T-helper 1 cell treated with Interleukin-12 subunit alpha and Interleukin-12 subunit beta and Interleukin-4 antibody, amounts not matched to agents 30 ng/mL and 1 ng/mL, for 36 hours (primary cell): ENCODE results near the gene CUX1. TPM values are rescaled to one million over a fixed set of nuclear protein-coding genes. Genes with fewer than 3 reads are reported as not detected.
"Not testable (repeated sequence)": the region's sequence is repeated elsewhere in the genome, so short reads cannot be mapped to it uniquely, and the experiment has no call there.

Source experiments
- intact Hi-C: fragments of 100-400 bp; cut with micrococcal nuclease; formaldehyde crosslinking; loops from one replicate; pipeline ENCODE4 v1.15.1; 2024
- total RNA-seq: library from RNA; stranded (reverse); gene quantifications from 2 replicates; pipeline ENCODE4 v1.2.3, GENCODE V29; 2022

CUX1 gene
- total RNA-seq, 1 donor from 2014 or later: 24.5 TPM

- intact Hi-C loops: not testable (repeated sequence)
These were observed 5.2 kb downstream of the CUX1 start for GRCh38 chr7:101822632-101823031.

DNA sequence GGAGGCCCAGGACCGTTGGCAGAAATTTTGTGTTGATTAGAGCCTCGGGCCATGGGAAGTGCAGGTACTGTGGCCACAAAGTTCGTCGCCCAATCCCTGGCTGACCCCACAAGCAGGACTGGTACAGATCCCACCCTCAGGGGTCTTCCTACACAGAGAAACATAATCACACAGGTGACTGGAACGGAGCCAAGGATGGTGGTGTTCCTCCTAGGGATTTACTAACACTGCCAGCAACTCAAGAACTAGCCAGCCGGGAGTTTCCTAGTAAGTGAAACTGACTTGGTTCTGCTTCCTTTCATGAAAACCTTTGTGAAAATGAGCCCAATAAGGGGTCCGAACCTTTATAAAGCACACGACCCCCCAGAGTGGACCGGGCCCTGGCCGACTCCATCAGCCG lies 5.7 kb downstream of the CUX1 start:
- intact Hi-C loops: no loop called here

DNA sequence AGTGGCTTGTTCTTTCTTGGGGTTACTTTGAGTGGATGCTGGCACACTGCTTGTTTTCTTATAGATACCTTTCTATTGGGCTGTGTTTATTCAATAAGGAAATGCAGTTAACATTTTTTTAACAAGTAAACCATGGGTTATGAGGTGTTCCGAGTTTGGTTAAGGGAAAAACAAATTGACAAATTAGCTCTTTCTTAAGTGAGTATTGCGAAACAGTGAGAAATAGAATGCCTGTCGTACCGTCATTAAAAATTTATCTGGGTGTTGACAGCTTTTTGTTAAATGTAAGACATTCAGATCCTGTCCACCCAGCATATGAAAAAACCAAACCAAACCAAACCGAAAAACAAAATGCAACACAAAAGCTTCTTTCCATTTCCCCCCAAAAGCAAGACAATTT lies 6.2 kb downstream of the CUX1 start:
- intact Hi-C loops: no loop called here

DNA sequence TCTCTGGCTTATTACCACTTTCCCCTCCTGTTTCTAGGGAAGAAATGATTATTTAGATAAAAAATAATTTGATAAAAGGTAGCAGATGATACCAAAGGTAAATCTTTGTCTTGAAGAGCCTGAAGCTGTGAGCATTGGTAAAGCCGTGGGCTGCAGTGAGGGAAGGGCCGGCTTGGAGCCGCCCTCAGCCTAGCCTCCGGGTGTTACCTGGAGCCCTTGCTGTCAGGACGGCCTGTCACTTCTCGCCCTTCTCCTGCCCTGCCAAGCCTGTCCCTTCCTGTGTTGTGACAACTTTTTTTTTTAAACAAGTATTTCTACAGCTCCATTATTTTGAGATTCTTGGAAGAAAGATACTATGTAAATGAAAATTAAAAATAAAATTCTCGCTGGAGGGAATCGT lies 7.0 kb downstream of the CUX1 start:
- intact Hi-C loops: no loop called here

GRCh38 chr7:101826081-101826835 lies 8.8 kb downstream of the CUX1 start:
- intact Hi-C loops: no loop called here

- intact Hi-C loops: no loop called here
These were observed 11.0 kb downstream of the CUX1 start for GRCh38 chr7:101828301-101829020.

- intact Hi-C loops: no loop called here
These were observed 11.9 kb downstream of the CUX1 start for GRCh38 chr7:101829374-101829773.

GRCh38 chr7:101829821-101830220 lies 12.4 kb downstream of the CUX1 start:
- intact Hi-C loops: no loop called here

GRCh38 chr7:101831396-101831795 lies 14.0 kb downstream of the CUX1 start:
- intact Hi-C loops: not testable (repeated sequence)

- intact Hi-C loops: no loop called here
These were observed 14.8 kb downstream of the CUX1 start for GRCh38 chr7:101832205-101832631.

- intact Hi-C loops: no loop called here
These were observed 15.4 kb downstream of the CUX1 start for GRCh38 chr7:101832685-101833375.

DNA sequence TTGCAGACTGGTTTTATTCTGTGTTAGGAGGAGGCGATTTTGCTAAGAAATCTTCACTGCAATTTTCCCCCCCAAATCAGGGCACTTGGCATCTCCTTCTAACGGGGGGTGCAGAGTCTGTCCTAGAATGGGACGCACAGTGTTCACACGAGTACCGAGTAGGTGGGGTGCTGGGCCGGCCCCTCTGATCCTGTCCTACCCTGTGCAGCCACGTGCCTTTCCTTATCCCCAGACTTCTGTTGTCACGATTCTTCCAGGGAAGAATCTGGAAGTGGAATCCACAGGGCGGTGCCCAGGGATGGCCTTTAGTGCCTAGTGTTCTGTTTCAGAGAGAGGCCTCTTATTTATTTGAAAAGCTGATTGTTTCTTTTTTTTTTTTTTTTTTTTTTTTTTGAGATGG lies 16.4 kb downstream of the CUX1 start:
- intact Hi-C loops: no loop called here

GRCh38 chr7:101835136-101835535 lies 17.7 kb downstream of the CUX1 start:
- intact Hi-C loops: no loop called here

GRCh38 chr7:101837433-101837832 lies 20.0 kb downstream of the CUX1 start:
- intact Hi-C loops: not testable (repeated sequence)

- intact Hi-C loops: no loop called here
These were observed 21.5 kb downstream of the CUX1 start for GRCh38 chr7:101838837-101839483.

GRCh38 chr7:101841328-101841727 lies 23.9 kb downstream of the CUX1 start:
- intact Hi-C loops: no loop called here

DNA sequence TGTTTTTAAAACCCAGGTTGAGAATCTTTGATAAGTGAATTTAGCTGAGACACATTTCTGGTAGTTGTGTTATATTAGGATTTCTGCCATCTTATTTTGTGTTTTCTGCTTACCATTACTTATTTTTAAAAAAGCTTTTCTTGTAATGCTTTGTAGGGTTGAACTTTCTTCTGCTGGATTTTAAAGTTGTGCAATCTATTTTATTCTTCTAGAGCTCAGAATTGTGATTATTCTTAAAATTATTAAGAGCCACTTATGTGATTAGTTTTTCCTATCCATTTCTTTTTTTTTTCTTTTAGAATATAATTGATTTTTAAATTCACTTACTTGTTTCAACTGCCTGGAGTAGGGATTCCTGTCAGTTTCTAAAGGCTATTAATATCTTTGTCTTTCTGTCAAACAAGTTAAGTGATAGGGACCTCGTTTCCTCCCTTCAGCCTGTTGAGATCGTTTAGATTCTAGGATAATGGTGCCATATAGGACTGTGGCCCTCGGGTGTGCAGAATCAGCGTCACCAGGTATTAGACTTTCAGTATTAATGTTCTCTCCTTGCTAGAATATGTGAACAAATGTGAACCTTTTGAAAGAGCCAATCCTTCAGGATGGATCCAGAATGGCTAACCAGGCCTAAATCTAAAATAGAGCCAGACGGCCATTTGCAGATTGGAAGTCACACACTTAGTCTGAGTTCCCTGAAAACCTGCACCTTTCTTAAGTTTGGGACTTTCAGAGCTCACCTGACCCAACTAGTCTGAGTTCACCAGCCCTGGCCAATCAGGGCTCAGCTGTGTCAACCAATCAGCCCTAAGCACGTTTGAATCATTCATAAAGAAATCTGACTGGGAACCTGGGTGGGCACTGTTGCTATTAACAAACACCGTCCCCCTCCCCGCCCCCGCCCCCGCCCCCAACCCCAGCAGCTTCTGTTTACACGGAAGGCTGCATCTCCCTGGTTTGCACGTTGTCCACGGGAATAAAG lies 26.2 kb downstream of the CUX1 start:
- intact Hi-C loops: no loop called here

- intact Hi-C loops: no loop called here
These were observed 28.5 kb downstream of the CUX1 start for GRCh38 chr7:101845974-101846373.

DNA sequence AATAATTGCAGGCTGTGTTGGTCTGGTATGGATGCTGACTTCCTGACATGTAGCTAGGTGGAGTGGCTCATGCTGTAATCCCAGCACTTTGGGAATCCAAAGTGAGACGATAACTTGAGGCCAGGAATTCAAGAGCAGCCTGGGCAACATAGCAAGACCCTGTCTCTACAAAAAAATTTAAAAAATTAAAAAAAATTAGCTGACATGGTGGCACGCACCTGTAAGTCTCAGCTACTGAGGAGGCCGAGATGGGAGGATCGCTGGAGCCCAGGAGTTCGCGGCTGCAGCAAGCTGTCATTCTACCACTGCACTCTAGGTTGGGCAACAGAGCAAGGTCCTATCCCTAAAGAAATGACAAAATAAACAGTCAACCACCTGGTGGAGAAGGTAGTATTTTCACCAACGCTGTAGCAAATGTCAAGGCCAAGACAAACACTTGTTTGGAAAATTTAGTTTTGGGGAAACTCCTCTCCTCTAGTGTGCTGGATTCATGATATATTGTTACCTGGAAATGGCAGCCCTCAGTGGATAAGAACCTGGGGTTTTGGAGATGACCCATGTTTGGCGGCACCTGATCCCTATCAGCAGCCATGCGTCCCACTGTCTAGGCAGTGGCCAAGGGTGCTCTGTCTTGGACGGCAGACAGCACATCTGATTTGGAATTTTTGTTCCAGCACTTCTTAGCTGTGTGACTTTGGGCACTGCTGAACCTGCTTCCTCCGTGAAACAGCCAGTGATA lies 29.5 kb downstream of the CUX1 start:
- intact Hi-C loops: no loop called here
